ENCODE results near the gene PIK3AP1.

- no peak for TF ChIP-seq EZH2 (IDR thresholded peaks at IDR 0.05; ENCODE audit: insufficient read depth, poor library complexity, severe bottlenecking)
- TF ChIP-seq EZH2phosphoT487 (IDR thresholded peaks at IDR 0.05; ENCODE audit: insufficient read depth, low read depth): no peak
These were observed 4.3 kb upstream of the PIK3AP1 start for GRCh38 chr10:96724621-96725020.
